ENCODE results near the gene TGFBR3.
"Not testable (repeated sequence)": the region's sequence is repeated elsewhere in the genome, so short reads cannot be mapped to it uniquely, and the experiment has no call there.

TGFBR3 gene

DNA sequence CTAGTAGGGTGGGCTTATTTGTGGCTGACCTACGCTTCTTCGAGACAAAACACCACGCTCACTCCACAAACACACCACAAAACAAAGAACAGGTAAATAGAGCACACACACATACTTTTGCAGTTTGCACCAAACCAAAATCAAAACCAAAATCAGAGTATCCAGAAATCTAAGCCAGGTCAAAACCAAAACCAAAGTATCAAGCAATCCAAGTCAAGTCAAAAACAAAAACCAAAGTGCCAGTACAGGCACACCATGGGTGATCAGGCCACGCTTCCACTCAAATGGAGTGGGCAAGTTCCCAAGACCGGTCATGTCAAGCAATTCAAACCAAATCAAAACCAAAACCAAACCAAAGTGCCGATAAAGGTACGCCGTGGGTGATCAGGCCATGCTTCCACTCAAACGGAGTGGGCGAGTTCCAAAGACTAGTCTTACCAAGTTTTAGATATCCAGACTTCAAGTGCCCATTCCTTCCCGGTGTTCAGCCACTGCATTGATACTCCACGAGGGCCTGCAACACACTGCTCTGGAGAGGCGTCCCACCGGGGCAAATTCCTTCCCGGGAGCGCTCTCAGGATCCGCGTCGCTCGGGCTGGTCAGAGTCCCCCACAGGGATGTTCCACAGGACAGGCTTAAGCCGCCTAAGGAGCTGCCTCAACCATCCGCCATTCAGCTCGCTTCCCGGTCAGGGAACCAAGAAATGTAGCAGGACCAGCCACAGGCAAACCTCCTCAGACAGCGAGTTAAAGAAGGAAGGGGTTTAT is 216.2 kb downstream of the TGFBR3 start:
- Histone ChIP-seq H3K36me3 (ENCODE audit: insufficient read depth, low read length) (no peaks in the 10 kb centered on the region), H3K4me1 (ENCODE audit: insufficient read depth, low read length) (no peaks in the 10 kb centered on the region), H3K9me3 (ENCODE audit: control insufficient read depth, insufficient read depth, low read length) (no peaks in the 10 kb centered on the region), H3K9ac (ENCODE audit: low read depth, low read length) (no peak overlapping the region)

DNA sequence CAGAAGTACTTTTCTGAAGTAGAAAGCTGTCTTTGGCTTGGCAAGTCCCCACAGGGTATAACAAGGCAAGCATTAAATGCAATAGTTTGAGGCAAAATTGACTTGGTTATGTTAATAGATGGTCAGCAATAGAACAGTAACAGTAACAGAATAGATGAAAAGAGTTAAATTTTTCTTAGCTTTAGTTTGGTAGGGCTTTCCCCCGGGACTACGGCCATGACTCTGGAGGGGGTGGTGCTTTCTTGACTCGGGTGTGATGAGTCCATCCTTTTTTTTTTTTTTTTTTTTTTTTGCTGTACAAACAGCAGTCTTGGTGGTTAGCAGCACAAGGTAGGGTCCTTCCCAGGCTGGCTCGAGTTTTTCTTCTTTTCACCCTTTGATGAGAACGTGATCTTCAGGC is 219.3 kb downstream of the TGFBR3 start:
- H3K9me3 ChIP-seq (ENCODE audit: control insufficient read depth, insufficient read depth, low read length); H3K36me3 ChIP-seq (ENCODE audit: insufficient read depth, low read length); H3K9ac ChIP-seq (ENCODE audit: low read depth, low read length); H3K4me1 ChIP-seq (ENCODE audit: insufficient read depth, low read length): not testable (repeated sequence)

DNA sequence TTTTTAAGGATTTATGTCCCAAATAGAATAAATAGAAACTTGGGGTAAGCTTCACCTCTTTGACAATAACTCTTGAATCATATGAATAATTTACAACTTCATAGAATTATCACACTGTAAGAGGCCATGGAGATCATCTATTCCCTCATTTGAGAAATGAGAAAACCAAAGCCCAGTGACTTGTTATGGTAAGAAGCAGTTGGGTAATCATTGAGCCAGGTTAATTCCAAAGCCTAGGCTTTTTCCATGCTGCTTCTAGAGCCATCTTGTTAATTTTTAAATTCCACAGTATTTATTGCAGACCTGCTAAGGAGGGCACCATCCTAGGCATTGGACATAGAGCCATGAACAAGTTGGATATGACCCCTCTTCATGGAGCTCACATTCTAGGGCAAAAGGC is 224.8 kb downstream of the TGFBR3 start:
- H3K36me3 ChIP-seq (ENCODE audit: insufficient read depth, low read length) = no peaks in the 10 kb centered on the region
- no peak overlapping the region for H3K9ac ChIP-seq (ENCODE audit: low read depth, low read length)
- no peaks in the 10 kb centered on the region for H3K4me1 ChIP-seq (ENCODE audit: insufficient read depth, low read length)
- H3K9me3 ChIP-seq (ENCODE audit: control insufficient read depth, insufficient read depth, low read length) = no peaks in the 10 kb centered on the region; the same call in 1 of the 2 replicates

DNA sequence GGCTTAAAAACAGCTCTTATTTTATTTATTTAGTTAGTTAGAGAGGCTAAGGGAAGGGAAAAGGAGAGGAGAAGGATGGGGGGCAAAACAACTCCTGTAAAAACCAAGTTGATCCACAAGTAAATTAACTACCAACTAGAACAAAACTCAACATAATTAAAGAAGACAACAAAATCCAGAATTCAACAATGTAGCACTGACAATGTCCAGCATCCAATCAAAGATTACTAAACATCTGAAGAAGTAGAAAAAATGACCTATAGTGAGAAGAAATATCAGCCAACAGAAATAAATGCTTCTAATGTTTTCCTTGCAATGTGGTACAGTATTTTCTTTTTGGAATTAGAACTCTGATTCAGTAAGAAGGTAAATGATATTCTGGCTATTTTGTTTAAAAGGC is 225.2 kb downstream of the TGFBR3 start:
- Histone ChIP-seq H3K4me1 (ENCODE audit: insufficient read depth, low read length) (no peaks in the 10 kb centered on the region), H3K36me3 (ENCODE audit: insufficient read depth, low read length) (no peaks in the 10 kb centered on the region), H3K9ac (ENCODE audit: low read depth, low read length) (no peak overlapping the region), H3K9me3 (ENCODE audit: control insufficient read depth, insufficient read depth, low read length) (no peaks in the 10 kb centered on the region; the same call in 1 of the 2 replicates)

DNA sequence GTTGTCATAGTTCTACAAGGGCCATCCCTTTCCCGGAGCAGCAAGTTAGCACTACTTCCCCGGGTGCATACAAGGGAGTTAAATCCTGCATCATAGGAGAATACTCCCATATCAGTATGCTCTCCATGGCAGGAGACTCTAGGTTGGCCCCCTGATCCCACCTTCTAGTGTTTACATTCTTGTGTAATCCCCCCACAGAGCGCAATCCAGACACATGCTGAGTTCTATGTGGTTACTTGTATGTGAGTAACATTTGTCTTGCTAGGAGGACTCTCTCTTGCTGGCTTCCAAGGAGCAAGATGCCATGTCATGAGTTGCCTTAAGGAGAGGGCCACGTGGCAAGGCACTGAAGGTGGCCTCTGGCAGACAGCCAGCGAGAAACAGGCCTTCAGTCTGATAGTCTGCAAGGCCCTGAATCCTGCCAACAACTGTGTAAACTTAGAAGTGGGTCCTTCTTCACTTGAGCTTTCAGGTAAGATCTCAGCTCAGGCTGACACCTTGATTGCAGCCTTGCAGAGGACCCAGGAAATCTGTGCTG is 230.0 kb downstream of the TGFBR3 start:
- Histone ChIP-seq H3K9ac (ENCODE audit: low read depth, low read length) (no peak overlapping the region), H3K4me1 (ENCODE audit: insufficient read depth, low read length) (no peaks in the 10 kb centered on the region), H3K36me3 (ENCODE audit: insufficient read depth, low read length) (no peaks in the 10 kb centered on the region), H3K9me3 (ENCODE audit: control insufficient read depth, insufficient read depth, low read length) (no peaks in the 10 kb centered on the region; the same call in 1 of the 2 replicates)

DNA sequence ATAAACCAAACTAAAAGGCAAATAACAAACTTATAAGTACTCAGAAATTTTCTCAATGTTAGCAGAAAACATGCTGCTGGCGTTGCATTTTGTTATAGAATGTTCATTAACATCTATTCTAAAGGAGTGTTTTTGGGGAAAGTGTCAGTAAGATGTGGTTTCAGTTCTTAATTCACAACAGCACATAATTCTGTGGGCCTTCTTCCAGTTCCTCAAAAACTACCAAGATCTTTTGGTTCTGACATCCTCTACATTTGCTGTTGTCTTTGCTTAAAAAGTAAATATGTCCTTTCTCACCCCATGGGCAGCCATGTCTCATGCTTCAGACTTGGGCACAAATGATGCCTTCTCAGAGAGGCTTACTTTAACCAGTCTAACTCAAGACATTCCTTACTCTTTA is 232.8 kb downstream of the TGFBR3 start:
- Histone ChIP-seq H3K36me3 (ENCODE audit: insufficient read depth, low read length) (no peaks in the 10 kb centered on the region), H3K4me1 (ENCODE audit: insufficient read depth, low read length) (no peaks in the 10 kb centered on the region), H3K9me3 (ENCODE audit: control insufficient read depth, insufficient read depth, low read length) (no peaks in the 10 kb centered on the region), H3K9ac (ENCODE audit: low read depth, low read length) (no peak overlapping the region)

DNA sequence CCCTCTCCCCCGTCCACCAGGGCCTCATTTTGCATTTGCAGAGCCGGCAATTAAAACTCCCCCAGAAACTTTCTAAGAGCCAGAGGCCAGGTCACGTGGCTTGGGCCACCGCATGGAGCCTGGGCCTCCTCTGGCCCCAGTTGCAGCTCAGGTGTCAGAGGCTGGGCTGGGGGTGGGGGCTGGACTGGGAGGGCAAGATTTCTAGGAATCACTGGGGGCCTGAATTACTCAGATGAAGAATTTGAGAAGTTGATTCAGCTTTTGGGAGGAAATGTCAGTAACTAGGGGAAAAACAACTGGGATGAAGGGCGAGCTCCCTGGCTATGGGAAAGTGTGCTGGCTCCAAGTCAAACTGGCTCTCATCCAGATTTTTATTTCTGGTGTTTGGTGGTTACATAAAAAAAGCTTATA is 234.3 kb downstream of the TGFBR3 start:
- Histone ChIP-seq H3K9me3 (ENCODE audit: control insufficient read depth, insufficient read depth, low read length) (no peaks in the 10 kb centered on the region), H3K36me3 (ENCODE audit: insufficient read depth, low read length) (no peaks in the 10 kb centered on the region), H3K4me1 (ENCODE audit: insufficient read depth, low read length) (no peaks in the 10 kb centered on the region), H3K9ac (ENCODE audit: low read depth, low read length) (no peak overlapping the region)

DNA sequence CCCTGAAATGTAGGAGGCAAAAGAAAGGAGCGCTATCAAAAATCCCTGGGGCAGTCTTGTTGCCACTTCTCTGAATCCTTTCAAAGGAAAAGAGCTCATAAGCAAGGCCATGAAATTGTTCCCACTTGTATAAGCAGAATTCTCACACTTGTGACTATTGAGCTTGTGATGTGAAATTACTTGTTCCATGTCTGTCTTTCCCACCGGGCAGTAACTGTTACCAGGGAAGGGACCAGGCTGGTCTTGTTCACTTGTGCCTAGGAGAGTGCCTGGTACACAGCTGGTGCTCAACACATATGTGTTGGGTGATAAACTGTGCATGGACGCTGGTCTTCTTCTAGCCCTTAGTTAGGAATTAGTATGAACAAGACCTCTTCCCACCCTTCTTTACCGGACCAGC is 234.7 kb downstream of the TGFBR3 start:
- Histone ChIP-seq H3K4me1 (ENCODE audit: insufficient read depth, low read length) (no peaks in the 10 kb centered on the region), H3K9me3 (ENCODE audit: control insufficient read depth, insufficient read depth, low read length) (no peaks in the 10 kb centered on the region), H3K9ac (ENCODE audit: low read depth, low read length) (no peak overlapping the region), H3K36me3 (ENCODE audit: insufficient read depth, low read length) (no peaks in the 10 kb centered on the region)

DNA sequence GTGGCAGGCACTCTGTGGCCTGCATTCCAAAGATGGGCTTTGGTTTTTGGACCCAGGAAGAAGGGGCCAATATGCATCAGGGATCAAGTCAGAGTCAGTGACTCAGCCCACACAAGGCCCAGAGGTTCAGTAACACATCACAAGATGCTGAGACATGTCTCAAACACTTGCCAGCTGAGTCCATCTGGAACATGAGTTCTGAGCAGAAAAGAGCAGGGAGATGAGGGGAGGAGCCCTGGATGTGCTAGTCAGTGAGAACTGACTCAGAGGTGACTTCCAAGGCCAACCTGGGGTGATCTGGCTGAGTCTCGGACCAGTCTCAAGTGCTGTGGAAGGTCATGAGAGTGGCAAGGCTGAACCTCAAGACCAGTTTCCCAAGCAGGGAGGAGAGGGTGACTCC is 235.2 kb downstream of the TGFBR3 start:
- Histone ChIP-seq H3K9me3 (ENCODE audit: control insufficient read depth, insufficient read depth, low read length) (no peaks in the 10 kb centered on the region), H3K9ac (ENCODE audit: low read depth, low read length) (no peak overlapping the region), H3K4me1 (ENCODE audit: insufficient read depth, low read length) (no peaks in the 10 kb centered on the region), H3K36me3 (ENCODE audit: insufficient read depth, low read length) (no peaks in the 10 kb centered on the region)

DNA sequence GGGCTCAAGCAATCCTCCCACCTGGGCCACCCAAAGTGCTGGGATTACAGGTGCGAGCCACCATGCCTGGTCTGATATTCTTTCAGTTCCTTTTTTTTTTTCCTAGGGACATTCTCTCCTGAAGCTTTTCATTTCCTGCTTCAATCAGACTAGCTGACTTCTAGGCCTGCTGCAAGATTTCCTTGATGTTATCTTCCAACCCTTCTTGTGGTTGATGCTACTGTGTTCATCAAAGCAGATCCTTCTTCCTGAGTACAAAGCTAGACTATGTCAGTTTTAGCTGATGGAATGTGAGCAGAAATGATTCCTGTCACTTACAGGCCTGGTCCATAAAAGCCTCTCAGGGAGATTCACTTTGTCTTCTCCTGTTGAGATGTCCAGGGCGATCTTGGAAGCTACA is 238.9 kb downstream of the TGFBR3 start:
- H3K4me1 ChIP-seq (ENCODE audit: insufficient read depth, low read length) = peaks cover 6% of the 10 kb centered on the region
- no peaks in the 10 kb centered on the region for H3K36me3 ChIP-seq (ENCODE audit: insufficient read depth, low read length)
- no peak overlapping the region for H3K9ac ChIP-seq (ENCODE audit: low read depth, low read length)
- H3K9me3 ChIP-seq (ENCODE audit: control insufficient read depth, insufficient read depth, low read length) = 0 out of 2 replicates have a peak, but pooled peaks cover 2% of the 10 kb centered on the region

DNA sequence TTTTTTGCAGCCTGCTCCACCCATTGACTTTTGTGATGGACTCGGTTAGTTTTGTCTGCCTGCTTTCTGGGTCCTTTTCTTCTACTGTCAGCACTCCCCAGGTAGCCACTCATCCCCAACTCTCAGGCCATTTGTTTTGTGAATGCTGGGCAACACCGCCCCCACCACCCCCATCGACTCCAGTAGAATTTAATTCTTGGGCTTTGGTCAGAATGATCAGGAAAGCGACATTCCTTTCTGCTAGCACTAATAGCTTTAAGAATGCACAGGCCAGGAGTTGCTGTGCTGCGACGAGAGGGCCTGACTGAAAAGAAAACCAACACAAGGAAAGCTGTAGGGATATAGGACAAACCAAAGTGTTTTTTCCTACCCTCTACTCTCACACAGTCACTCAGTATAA is 240.9 kb downstream of the TGFBR3 start:
- Histone ChIP-seq H3K9ac (ENCODE audit: low read depth, low read length) (no peak overlapping the region), H3K36me3 (ENCODE audit: insufficient read depth, low read length) (no peaks in the 10 kb centered on the region), H3K9me3 (ENCODE audit: control insufficient read depth, insufficient read depth, low read length) (0 out of 2 replicates have a peak, but pooled peaks cover 2% of the 10 kb centered on the region), H3K4me1 (ENCODE audit: insufficient read depth, low read length) (peaks cover 6% of the 10 kb centered on the region)

DNA sequence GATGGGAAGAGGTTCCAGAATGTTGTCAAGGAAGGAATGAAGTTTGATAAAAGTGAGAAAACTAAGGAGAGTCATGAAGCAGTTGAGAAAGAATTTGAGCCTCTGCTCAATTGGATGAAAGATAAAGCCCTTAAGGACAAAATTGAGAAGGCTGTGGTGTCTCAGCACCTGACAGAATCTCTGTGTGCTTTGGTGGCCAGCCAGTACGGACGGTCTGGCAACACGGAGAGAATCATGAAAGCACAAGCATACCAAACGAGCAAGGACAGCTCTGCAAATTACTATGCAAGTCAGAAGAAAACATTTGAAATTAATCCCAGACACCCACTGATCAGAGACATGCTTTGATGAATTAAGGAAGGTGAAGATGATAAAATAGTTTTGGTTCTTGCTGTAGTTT is 242.5 kb downstream of the TGFBR3 start:
- no peaks in the 10 kb centered on the region for H3K36me3 ChIP-seq (ENCODE audit: insufficient read depth, low read length)
- 0 out of 2 replicates have a peak, but pooled peaks cover 2% of the 10 kb centered on the region for H3K9me3 ChIP-seq (ENCODE audit: control insufficient read depth, insufficient read depth, low read length)
- peaks cover 6% of the 10 kb centered on the region for H3K4me1 ChIP-seq (ENCODE audit: insufficient read depth, low read length)
- no peak overlapping the region for H3K9ac ChIP-seq (ENCODE audit: low read depth, low read length)

DNA sequence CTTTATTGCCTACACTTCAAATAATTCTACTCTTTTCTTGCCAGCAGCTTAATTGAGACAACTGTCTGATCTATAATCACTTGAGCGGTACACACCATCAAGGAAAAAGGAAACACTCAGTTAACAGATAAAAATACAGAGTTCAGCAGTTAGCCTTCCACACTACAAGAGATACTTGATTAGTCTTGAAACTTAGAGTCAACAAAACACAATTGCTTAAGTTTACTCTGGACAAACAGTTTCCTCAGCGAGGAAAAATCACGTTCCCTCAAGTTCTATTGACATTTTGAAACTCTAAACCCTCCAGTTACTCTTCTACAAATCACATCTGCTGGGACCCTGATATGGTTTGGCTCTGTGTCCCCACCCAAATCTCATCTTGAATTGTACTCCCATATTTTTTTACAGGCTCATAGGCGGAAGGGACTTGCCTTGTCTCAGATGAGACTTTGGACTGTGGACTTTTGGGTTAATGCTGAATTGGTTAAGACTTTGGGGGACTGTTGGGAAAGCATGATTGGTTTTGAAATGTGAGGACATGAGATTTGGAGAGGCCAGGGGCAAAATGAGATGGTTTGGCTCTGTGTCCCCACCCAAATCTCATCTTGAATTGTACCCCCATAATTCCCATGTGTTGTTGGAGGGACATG is 244.9 kb downstream of the TGFBR3 start:
- Histone ChIP-seq H3K4me1 (ENCODE audit: insufficient read depth, low read length) (peaks cover 6% of the 10 kb centered on the region), H3K9ac (ENCODE audit: low read depth, low read length) (no peak overlapping the region), H3K9me3 (ENCODE audit: control insufficient read depth, insufficient read depth, low read length) (0 out of 2 replicates have a peak, but pooled peaks cover 2% of the 10 kb centered on the region), H3K36me3 (ENCODE audit: insufficient read depth, low read length) (no peaks in the 10 kb centered on the region)

DNA sequence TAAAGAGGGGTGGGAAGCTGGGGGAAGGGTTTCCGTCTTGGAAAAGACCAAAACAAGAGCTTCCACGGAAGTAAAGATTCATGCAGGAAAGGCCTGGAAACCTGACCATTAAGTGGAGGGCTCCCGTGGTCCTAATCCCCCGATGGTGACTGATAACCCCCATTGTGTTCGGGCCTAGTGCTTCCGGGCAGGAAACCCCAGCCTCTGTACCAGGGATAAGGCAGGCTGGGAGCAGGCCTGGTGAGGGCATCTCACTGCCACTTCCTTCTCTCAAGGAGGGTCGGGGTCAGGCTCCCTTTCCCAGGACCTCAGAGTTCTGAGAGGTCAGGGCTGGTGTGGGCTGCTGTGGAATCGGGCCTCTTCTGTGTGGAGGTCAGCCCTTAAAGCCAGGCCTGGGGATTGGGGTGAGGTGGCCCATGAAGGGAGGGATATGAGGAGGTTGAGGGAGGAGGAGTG is 248.4 kb downstream of the TGFBR3 start:
- H3K9me3 ChIP-seq (ENCODE audit: control insufficient read depth, insufficient read depth, low read length) = 0 out of 2 replicates have a peak, but pooled peaks cover 2% of the 10 kb centered on the region
- H3K4me1 ChIP-seq (ENCODE audit: insufficient read depth, low read length) = no peaks in the 10 kb centered on the region
- H3K36me3 ChIP-seq (ENCODE audit: insufficient read depth, low read length) = no peaks in the 10 kb centered on the region
- no peak overlapping the region for H3K9ac ChIP-seq (ENCODE audit: low read depth, low read length)

DNA sequence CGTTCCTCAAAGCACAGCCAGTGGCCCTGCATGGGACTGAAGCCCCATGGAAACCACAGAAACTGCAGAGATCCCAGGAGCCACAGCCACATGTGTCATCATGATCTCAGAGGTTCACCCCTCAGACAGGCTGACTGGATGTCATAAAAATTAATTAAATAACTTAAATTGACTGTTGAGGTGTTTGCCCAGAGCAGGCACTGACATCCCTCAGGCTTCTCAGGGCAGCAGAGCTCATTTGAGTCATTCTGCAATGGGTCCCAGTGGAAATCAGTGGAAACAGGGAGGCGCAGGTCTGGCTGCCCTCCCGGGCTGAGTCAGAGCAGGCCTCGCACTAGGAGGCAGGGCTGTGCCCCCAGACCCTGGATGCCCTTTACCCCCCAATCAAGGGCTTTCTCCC is 250.2 kb downstream of the TGFBR3 start:
- no peaks in the 10 kb centered on the region for H3K4me1 ChIP-seq (ENCODE audit: insufficient read depth, low read length)
- H3K36me3 ChIP-seq (ENCODE audit: insufficient read depth, low read length) = no peaks in the 10 kb centered on the region
- no peaks in the 10 kb centered on the region for H3K9me3 ChIP-seq (ENCODE audit: control insufficient read depth, insufficient read depth, low read length)
- H3K9ac ChIP-seq (ENCODE audit: low read depth, low read length) = no peak overlapping the region

Data from ES-I3 (cell line).